ENCODE data around the gene SYT7. TPM values are rescaled to one million over a fixed set of nuclear protein-coding genes. Genes with fewer than 3 reads are reported as not detected.

Gene SYT7
- total RNA-seq, 2 donors from 2014 or later, result 8.5 to 28.4 TPM

DNA sequence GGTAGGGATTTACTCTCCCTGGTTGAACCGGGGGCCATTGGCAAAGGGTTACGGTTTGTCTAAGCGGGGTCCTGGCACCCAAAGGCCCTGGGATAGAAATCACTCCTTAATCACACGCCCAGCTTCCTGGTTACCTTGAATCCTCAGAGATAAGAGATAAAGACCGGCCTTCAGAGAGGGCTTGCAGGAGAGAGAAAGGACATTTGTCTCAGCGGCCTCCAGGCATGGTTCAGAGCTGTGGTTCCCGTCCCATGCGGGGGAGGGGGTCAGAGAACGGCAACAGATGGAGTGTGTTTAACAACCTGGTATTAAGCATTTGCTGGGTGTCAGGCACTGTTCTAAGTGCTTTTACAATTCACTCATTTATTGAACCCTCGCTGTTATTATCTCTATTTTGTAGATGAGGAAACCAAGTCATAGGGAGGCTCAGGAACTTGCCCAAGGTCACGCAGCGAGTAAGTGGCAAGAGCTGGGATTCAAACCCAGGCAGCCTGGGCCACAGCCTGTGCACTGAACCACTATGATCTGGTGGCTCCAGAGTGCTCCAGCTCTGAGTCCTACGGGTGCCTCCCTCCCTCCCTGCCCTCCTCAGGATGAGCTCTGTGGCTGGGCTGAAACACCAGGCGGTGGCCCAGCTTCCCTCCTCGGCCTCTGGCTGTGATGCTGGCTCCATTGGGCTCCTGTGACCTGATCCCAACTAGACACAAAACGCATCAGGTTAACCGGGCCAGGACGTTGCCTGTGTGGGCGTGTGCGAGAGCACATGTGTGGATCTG is 53.7 kb downstream of the SYT7 start:
- H3K4me3 ChIP-seq, result no peak overlapping the region
- no peaks in the 10 kb centered on the region for H3K9me3 ChIP-seq
- peaks cover under 1% of the 10 kb centered on the region for H3K4me1 ChIP-seq
- intact Hi-C loops (cut with DNase I), result loop anchor here (5.0 kb wide), 1 partner anchor 100 kb away; no protein-coding TSS in a partner anchor
- H3K36me3 ChIP-seq, result no peaks in the 10 kb centered on the region
- H3K9ac ChIP-seq (ENCODE audit: low read depth in 2 of 2, low read length in 2 of 2), result no peak overlapping the region
- H3K27ac ChIP-seq, result no peak overlapping the region
- TF ChIP-seq CTCF (IDR thresholded peaks at IDR 0.05), result no peak
- no peak for DNase-seq
- no peaks in the 10 kb centered on the region for H3K27me3 ChIP-seq

GRCh38 chr11:61526229-61526628 is 54.6 kb downstream of the SYT7 start:
- Histone ChIP-seq H3K27ac (no peak overlapping the region), H3K36me3 (no peaks in the 10 kb centered on the region), H3K4me1 (no peaks in the 10 kb centered on the region), H3K4me3 (no peak overlapping the region), H3K9me3 (no peaks in the 10 kb centered on the region), H3K27me3 (no peaks in the 10 kb centered on the region), H3K9ac (ENCODE audit: low read depth in 2 of 2, low read length in 2 of 2) (no peak overlapping the region)
- DNase-seq, result no peak
- intact Hi-C loops (cut with DNase I), result loop anchor here (5.0 kb wide), 1 partner anchor 101 kb away; no protein-coding TSS in a partner anchor
- no peak for TF ChIP-seq CTCF (IDR thresholded peaks at IDR 0.05)

GRCh38 chr11:61524963-61525587 is 55.8 kb downstream of the SYT7 start:
- H3K4me3 ChIP-seq, result no peak overlapping the region
- H3K9me3 ChIP-seq, result no peaks in the 10 kb centered on the region
- H3K27ac ChIP-seq, result no peak overlapping the region
- H3K4me1 ChIP-seq, result no peaks in the 10 kb centered on the region
- no peaks in the 10 kb centered on the region for H3K36me3 ChIP-seq
- no peak for DNase-seq
- TF ChIP-seq CTCF (IDR thresholded peaks at IDR 0.05), result no peak
- no peaks in the 10 kb centered on the region for H3K27me3 ChIP-seq
- intact Hi-C loops (cut with DNase I), result loop anchor here (5.0 kb wide), 1 partner anchor 102 kb away; no protein-coding TSS in a partner anchor
- no peak overlapping the region for H3K9ac ChIP-seq (ENCODE audit: low read depth in 2 of 2, low read length in 2 of 2)

GRCh38 chr11:61524446-61524845 is 56.4 kb downstream of the SYT7 start:
- DNase-seq, result no peak
- no peaks in the 10 kb centered on the region for H3K36me3 ChIP-seq
- H3K27ac ChIP-seq, result no peak overlapping the region
- no peak for TF ChIP-seq CTCF (IDR thresholded peaks at IDR 0.05)
- no peak overlapping the region for H3K9ac ChIP-seq (ENCODE audit: low read depth in 2 of 2, low read length in 2 of 2)
- intact Hi-C loops (cut with DNase I), result no loop called here
- H3K9me3 ChIP-seq, result no peaks in the 10 kb centered on the region
- H3K27me3 ChIP-seq, result no peaks in the 10 kb centered on the region
- H3K4me3 ChIP-seq, result no peak overlapping the region
- H3K4me1 ChIP-seq, result no peaks in the 10 kb centered on the region

GRCh38 chr11:61522881-61523280 is 58.0 kb downstream of the SYT7 start:
- no peaks in the 10 kb centered on the region for H3K36me3 ChIP-seq
- DNase-seq, result no peak
- H3K27ac ChIP-seq, result no peak overlapping the region
- no peaks in the 10 kb centered on the region for H3K9me3 ChIP-seq
- no peak for TF ChIP-seq CTCF (IDR thresholded peaks at IDR 0.05)
- H3K9ac ChIP-seq (ENCODE audit: low read depth in 2 of 2, low read length in 2 of 2), result no peak overlapping the region
- H3K4me3 ChIP-seq, result no peak overlapping the region
- H3K27me3 ChIP-seq, result no peaks in the 10 kb centered on the region
- H3K4me1 ChIP-seq, result no peaks in the 10 kb centered on the region
- intact Hi-C loops (cut with DNase I), result no loop called here
